ENCODE measurements around the gene DHX32. TPM values are rescaled to one million over a fixed set of nuclear protein-coding genes. Genes with fewer than 3 reads are reported as not detected.

The DHX32 gene
- total RNA-seq, 1 experiment from 2014 or later: 12.0 TPM

DNA sequence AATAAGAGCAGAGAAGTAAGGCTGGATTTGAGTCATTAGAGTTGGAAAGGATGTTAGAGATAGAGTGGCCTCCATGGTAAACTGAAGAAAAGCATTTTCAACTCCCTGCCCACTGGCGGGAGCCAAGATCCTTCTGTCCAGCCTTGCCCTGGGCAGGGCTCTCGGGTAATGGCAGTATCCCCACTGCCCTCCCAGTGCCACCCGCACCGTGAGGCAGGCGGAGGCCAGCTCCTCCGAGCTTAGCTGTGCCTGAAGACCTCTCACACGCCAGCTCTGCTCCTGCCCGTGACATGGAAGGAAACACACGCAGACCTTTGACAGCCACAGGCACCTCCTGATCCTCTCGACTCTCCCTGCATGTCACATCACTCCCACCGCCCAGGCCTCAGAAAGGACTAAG lies 35.5 kb downstream of the DHX32 start:
- TF ChIP-seq, protein P1, sequence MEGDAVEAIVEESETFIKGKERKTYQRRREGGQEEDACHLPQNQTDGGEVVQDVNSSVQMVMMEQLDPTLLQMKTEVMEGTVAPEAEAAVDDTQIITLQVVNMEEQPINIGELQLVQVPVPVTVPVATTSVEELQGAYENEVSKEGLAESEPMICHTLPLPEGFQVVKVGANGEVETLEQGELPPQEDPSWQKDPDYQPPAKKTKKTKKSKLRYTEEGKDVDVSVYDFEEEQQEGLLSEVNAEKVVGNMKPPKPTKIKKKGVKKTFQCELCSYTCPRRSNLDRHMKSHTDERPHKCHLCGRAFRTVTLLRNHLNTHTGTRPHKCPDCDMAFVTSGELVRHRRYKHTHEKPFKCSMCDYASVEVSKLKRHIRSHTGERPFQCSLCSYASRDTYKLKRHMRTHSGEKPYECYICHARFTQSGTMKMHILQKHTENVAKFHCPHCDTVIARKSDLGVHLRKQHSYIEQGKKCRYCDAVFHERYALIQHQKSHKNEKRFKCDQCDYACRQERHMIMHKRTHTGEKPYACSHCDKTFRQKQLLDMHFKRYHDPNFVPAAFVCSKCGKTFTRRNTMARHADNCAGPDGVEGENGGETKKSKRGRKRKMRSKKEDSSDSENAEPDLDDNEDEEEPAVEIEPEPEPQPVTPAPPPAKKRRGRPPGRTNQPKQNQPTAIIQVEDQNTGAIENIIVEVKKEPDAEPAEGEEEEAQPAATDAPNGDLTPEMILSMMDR (conservative IDR thresholded peaks at IDR 0.05): no peak
- no peaks in the 10 kb centered on the region for H3K4me1 ChIP-seq (ENCODE audit: insufficient read depth, low read length)
- no peak overlapping the region for H2AFZ ChIP-seq (ENCODE audit: low read length)
- peaks cover 2% of the 10 kb centered on the region for H4K20me1 ChIP-seq (ENCODE audit: control insufficient read depth, insufficient read depth, insufficient read length)
- H3K27me3 ChIP-seq (ENCODE audit: insufficient read depth, low read length): no peaks in the 10 kb centered on the region
- no peak overlapping the region for H2BK20ac ChIP-seq (ENCODE audit: low read depth, low read length, poor library complexity, severe bottlenecking)
- H3K9ac ChIP-seq (ENCODE audit: extremely low read depth, insufficient read length, low read length): no peak overlapping the region
- H4K91ac ChIP-seq (ENCODE audit: insufficient read length, low read depth, low read length): no peak overlapping the region
- H3K14ac ChIP-seq (ENCODE audit: insufficient read depth, low read length): no peak overlapping the region
- Mint-ChIP-seq H3K4me1 (no peaks in the 10 kb centered on the region), H3K9me3 (no peaks in the 10 kb centered on the region), H3K36me3 (ENCODE audit: insufficient read depth in 1 of 3, low read depth in 3 of 3) (peaks cover 13 to 38% (median 30%) of the 10 kb centered on the region in 3 experiments), H3K27ac (peak overlapping the region in 1 of 3 experiments; percentile 45; a peak in 2 of 7 replicates), H3K27me3 (ENCODE audit: low read depth) (no peaks in the 10 kb centered on the region), H3K4me3 (no peak overlapping the region)
- no peaks in the 10 kb centered on the region for H3K9me3 ChIP-seq (ENCODE audit: control insufficient read depth, low read depth, low read length)
- no peak overlapping the region for H3T11ph ChIP-seq (ENCODE audit: low read length)
- H3K18ac ChIP-seq (ENCODE audit: insufficient read length, low read depth, low read length): no peak overlapping the region
- H2BK12ac ChIP-seq (ENCODE audit: insufficient read length, low read depth, low read length): no peak overlapping the region
- no peak overlapping the region for H4K5ac ChIP-seq (ENCODE audit: insufficient read length, low read depth, low read length)
- no peak overlapping the region for H2AK5ac ChIP-seq (ENCODE audit: insufficient read length, low read length)
- no peak overlapping the region for H2BK5ac ChIP-seq (ENCODE audit: insufficient read length, low read length)
- no CpG with 5 or more reads among the region's 11 CpGs for WGBS (ENCODE audit: extremely low coverage, insufficient read length, low lambda C conversion rate)
- H3K4me2 ChIP-seq (ENCODE audit: insufficient read depth, insufficient read length, low read length): no peak overlapping the region
- H3K4ac ChIP-seq (ENCODE audit: low read depth, low read length): no peak overlapping the region
- H3K23me2 ChIP-seq (ENCODE audit: insufficient read length, low read depth, low read length, poor library complexity, severe bottlenecking): no peaks in the 10 kb centered on the region
- H3K27ac ChIP-seq (ENCODE audit: insufficient read length, low read depth, low read length): no peak overlapping the region
- no peak overlapping the region for H3K56ac ChIP-seq (ENCODE audit: insufficient read length, low read depth, low read length)
- H2BK15ac ChIP-seq (ENCODE audit: low read depth, low read length): no peak overlapping the region
- H4K8ac ChIP-seq (replicated peaks; ENCODE audit: insufficient read length, low read depth, low read length): no peak overlapping the region
- no peaks in the 10 kb centered on the region for H3K79me2 ChIP-seq (ENCODE audit: insufficient read depth, low read length)
- no peak overlapping the region for H3K23ac ChIP-seq (ENCODE audit: insufficient read length, low read depth, low read length)
- H3K79me1 ChIP-seq (ENCODE audit: insufficient read depth, low read depth, low read length, poor library complexity, severe bottlenecking): no peaks in the 10 kb centered on the region
- no peak for DNase-seq
- H2BK120ac ChIP-seq (ENCODE audit: low read depth, low read length, poor library complexity, severe bottlenecking): no peak overlapping the region
